ENCODE measurements around the gene XXYLT1. TPM values are rescaled to one million over a fixed set of nuclear protein-coding genes. Genes with fewer than 3 reads are reported as not detected.

Gene XXYLT1
- total RNA-seq, 1 experiment from 2014 or later, result 29.2 TPM

DNA sequence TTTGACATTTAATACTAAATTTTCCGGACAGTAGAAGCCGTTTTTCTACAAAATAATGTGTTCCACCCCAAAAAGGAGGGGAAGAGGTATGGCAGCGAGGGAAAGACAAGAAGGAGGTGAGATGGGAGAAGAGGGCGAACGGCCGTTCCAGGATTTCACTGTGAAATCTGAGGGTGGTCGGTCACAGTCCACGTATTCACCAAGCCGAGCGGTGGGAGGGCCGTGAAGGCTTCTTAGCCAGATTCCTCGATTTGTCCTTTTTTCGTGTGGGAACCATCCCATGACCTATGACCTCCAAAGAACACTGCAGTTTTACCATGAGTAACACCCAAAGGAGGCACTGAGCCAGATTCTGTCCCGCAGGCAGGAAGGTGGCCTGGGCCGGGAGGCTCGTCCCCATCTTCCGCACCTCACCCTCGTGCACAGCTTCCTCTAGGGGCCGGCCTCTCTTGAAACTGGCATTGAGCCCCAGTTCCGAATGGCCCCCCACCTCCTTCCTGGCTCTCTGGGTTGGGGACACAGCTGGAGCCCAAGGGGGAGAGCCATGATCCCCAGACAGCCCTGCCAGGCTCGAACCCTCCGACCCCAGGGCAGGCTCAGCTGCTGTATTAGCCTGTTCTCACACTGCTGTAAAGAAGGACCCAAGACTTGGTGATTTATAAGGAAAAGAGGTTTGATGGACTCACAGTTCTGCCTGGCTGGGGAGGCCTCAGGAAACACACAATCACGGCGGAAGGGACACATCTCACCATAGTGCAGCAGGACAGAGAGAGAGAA, 23.7 kb downstream of the XXYLT1 start:
- no peak for DNase-seq
- Mint-ChIP-seq H3K9me3 (ENCODE audit: low read depth, unreplicated experiment) (no peaks in the 10 kb centered on the region), H3K36me3 (ENCODE audit: insufficient read depth, unreplicated experiment) (no peaks in the 10 kb centered on the region), H3K27me3 (ENCODE audit: unreplicated experiment) (no peaks in the 10 kb centered on the region), H3K27ac (ENCODE audit: unreplicated experiment) (no peak overlapping the region), H3K4me1 (ENCODE audit: low read depth, unreplicated experiment) (no peaks in the 10 kb centered on the region), H3K4me3 (ENCODE audit: low read depth, unreplicated experiment) (no peak overlapping the region)
- BruUV-seq (replicated peaks), result no TSS peak
- TF ChIP-seq, protein P1, sequence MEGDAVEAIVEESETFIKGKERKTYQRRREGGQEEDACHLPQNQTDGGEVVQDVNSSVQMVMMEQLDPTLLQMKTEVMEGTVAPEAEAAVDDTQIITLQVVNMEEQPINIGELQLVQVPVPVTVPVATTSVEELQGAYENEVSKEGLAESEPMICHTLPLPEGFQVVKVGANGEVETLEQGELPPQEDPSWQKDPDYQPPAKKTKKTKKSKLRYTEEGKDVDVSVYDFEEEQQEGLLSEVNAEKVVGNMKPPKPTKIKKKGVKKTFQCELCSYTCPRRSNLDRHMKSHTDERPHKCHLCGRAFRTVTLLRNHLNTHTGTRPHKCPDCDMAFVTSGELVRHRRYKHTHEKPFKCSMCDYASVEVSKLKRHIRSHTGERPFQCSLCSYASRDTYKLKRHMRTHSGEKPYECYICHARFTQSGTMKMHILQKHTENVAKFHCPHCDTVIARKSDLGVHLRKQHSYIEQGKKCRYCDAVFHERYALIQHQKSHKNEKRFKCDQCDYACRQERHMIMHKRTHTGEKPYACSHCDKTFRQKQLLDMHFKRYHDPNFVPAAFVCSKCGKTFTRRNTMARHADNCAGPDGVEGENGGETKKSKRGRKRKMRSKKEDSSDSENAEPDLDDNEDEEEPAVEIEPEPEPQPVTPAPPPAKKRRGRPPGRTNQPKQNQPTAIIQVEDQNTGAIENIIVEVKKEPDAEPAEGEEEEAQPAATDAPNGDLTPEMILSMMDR (IDR thresholded peaks at IDR 0.05; ENCODE audit: unreplicated experiment), result no peak
- intact Hi-C loops (cut with micrococcal nuclease; ENCODE audit: unreplicated experiment), result no loop called here
- CTCF ChIA-PET, result no interaction called here

DNA sequence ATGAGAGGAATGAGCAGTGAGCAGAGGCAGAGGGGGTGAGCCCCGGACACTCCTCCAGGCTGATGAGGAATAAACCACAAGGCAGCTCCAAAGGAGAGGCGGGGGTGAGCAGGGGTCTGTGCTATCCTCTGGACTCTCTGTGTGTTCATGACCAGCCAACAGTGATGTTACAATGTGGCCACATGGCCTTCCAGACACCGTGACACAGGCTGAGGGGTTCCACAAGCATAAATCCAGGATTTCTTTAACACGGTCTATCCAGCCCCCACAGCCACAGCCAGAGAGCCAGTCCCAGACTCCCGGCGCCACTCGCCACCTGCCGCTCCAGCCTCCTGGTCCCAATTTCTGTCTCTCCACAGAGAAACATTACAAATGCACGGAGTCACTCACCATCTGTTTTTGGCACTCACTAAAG, 24.4 kb downstream of the XXYLT1 start:
- no TSS peak for BruUV-seq (replicated peaks)
- intact Hi-C loops (cut with micrococcal nuclease; ENCODE audit: unreplicated experiment), result no loop called here
- no peak overlapping the region for H3K27ac Mint-ChIP-seq (ENCODE audit: unreplicated experiment)

DNA sequence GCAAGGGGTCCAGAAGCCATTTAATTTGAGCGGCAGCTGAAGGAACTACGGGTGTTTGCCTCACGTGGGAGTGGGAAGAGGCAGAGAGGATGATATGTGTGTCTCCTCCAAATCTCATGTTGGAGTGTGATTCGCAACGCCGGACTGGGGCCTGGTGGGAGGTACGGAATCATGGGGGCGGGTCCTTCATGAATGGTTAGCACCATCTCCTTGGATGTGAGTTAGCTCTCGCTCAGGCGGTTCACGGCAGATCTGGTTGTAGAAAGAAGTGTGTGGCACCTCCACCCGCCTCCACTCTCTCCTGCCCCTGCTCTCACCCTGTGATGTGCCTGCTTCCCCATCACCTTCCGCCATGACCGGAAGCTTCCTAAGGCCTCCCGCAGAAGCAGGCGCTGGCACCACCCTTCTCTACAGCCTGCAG, 25.4 kb downstream of the XXYLT1 start:
- DNase-seq, result no peak
- H3K4me3 Mint-ChIP-seq (ENCODE audit: low read depth, unreplicated experiment), result no peak overlapping the region
- TF ChIP-seq, protein P1 (IDR thresholded peaks at IDR 0.05; ENCODE audit: unreplicated experiment), result no peak
- CTCF ChIA-PET, result no interaction called here
- H3K27me3 Mint-ChIP-seq (ENCODE audit: unreplicated experiment), result no peaks in the 10 kb centered on the region
- H3K4me1 Mint-ChIP-seq (ENCODE audit: low read depth, unreplicated experiment), result no peaks in the 10 kb centered on the region
- BruUV-seq (replicated peaks), result no TSS peak
- intact Hi-C loops (cut with micrococcal nuclease; ENCODE audit: unreplicated experiment), result no loop called here
- H3K27ac Mint-ChIP-seq (ENCODE audit: unreplicated experiment), result no peak overlapping the region
- H3K9me3 Mint-ChIP-seq (ENCODE audit: low read depth, unreplicated experiment), result no peaks in the 10 kb centered on the region
- H3K36me3 Mint-ChIP-seq (ENCODE audit: insufficient read depth, unreplicated experiment), result no peaks in the 10 kb centered on the region

More for the DNA sequence above, 24.4 kb downstream of the XXYLT1 start:
- CTCF ChIA-PET, result no interaction called here
- TF ChIP-seq, protein P1 (IDR thresholded peaks at IDR 0.05; ENCODE audit: unreplicated experiment), result no peak
- H3K27me3 Mint-ChIP-seq (ENCODE audit: unreplicated experiment), result no peaks in the 10 kb centered on the region
- H3K9me3 Mint-ChIP-seq (ENCODE audit: low read depth, unreplicated experiment), result no peaks in the 10 kb centered on the region
- H3K36me3 Mint-ChIP-seq (ENCODE audit: insufficient read depth, unreplicated experiment), result no peaks in the 10 kb centered on the region
- H3K4me3 Mint-ChIP-seq (ENCODE audit: low read depth, unreplicated experiment), result no peak overlapping the region
- no peaks in the 10 kb centered on the region for H3K4me1 Mint-ChIP-seq (ENCODE audit: low read depth, unreplicated experiment)
- DNase-seq, result no peak

DNA sequence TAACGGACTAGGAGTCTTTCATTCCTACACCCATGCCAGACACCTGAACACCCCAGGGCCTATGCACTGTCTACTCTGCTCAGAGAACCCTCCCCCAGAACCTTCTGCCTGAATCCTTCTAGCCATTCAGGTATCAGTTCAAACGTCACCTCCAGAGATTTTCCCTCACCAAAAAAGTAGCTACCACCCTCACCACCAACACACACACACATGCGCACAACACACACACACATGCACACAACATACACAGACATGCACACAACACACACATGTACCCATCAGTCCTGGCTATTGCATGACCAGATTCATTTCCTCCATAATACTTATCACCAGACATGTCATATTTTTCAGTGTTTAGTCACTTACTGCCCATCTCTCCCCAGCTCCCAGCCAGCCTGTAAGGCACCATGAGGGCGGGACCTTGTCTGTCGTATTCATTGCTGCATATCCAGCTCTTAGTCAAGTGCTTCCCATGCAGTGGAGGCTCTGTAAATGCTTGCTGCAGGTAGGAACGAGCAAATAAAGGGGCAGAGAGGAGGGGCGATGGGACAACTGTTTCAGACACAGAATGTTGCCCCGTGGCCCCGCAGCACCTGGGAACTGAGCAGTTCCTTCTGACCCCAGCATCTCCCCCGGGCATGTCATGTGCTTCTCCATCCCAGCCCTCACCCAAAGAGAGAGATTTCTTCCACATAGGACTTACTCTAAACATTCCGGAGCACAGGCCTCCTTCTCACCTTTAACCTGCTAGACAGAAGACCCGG, 29.2 kb downstream of the XXYLT1 start:
- H3K36me3 Mint-ChIP-seq (ENCODE audit: insufficient read depth, unreplicated experiment), result no peaks in the 10 kb centered on the region
- no peak for DNase-seq
- no peaks in the 10 kb centered on the region for H3K4me1 Mint-ChIP-seq (ENCODE audit: low read depth, unreplicated experiment)
- CTCF ChIA-PET, result interaction anchor here (0.5 kb wide), 1 partner anchor 808 kb away, joined by 4 read pairs; no protein-coding TSS in a partner anchor
- H3K27ac Mint-ChIP-seq (ENCODE audit: unreplicated experiment), result no peak overlapping the region
- BruUV-seq (replicated peaks), result no TSS peak
- no peak overlapping the region for H3K4me3 Mint-ChIP-seq (ENCODE audit: low read depth, unreplicated experiment)
- peaks cover 4% of the 10 kb centered on the region for H3K9me3 Mint-ChIP-seq (ENCODE audit: low read depth, unreplicated experiment)
- no peaks in the 10 kb centered on the region for H3K27me3 Mint-ChIP-seq (ENCODE audit: unreplicated experiment)
- TF ChIP-seq, protein P1 (IDR thresholded peaks at IDR 0.05; ENCODE audit: unreplicated experiment), result no peak
- intact Hi-C loops (cut with micrococcal nuclease; ENCODE audit: unreplicated experiment), result no loop called here
